Left forelimb (tissue), 1 donor: ENCODE data around the gene IDH3A.
"Not testable (repeated sequence)": the region's sequence is repeated elsewhere in the genome, so short reads cannot be mapped to it uniquely, and the experiment has no call there.

Experiments used
- DNase-seq: peaks from one replicate; pipeline ENCODE4 v3.0.0-alpha.2; 2018; ENCODE audit warnings: low spot score

IDH3A gene

DNA sequence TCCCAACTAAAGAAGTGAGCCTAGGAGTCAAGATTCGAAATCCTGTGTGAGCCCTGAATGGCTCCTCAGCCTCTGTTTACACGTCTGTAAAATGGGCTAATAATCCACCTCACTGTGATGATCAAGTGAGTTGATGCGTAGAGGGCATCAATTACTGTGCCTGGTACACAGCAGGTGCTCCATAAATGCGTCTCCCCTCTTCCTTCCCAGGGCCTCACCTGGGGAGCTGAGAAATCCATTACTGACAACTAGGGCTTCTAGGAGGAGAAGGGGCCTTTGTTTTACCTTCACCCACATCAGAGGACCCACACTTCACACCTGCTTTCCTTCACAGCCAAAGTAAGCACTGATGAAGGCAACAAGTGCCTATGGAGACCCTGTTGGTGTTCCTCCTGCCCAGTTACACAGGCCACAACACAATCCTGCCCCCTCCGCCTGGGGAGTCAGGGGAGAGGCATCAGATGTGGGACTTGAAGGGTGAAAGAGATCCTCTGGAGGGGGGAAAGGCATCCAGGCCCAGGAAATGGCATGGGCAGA, 19.3 kb upstream of the IDH3A start:
- DNase-seq, result peak; percentile 54

DNA sequence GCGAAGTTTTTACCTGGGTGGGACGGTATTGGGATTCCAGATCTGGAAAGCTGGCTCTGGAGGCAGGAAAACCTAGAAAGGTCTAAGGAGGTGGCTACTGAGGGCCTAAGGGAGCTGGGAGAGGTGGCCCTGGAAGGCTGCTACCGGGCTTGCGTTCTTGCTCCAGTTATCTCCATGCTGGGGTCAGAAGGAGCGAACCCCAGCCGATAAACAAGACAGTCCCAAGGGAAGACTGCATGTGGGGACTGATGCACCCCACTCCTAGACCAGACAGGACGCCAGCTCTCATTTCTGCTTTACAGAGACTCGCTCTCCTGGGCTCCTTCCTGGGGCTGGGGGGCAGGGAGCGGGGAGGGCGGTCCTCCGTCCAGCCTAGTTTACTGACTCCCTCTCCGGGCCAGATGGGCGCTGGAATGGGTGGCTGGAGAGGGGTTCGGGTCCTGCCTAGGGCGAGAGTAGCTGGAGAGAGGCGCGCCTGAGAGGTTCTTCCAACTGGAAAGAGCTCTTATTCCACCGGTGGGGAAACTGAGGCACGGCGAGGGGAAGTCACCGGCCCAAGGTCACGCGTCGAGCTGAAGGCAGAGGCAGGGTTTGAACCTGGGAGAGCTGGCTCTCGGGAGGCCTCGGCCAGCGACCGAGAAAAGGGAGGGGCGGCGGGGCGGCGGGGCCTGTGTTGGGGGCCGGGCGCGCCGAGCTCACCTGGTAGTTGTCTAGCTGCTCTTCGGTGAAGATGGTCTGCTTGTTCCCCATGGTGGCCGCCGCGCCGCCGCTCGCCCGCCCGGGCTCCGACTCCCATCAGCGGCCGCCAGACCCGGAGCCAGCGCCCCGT, 18.5 kb upstream of the IDH3A start:
- DNase-seq, result peak; percentile 61

DNA sequence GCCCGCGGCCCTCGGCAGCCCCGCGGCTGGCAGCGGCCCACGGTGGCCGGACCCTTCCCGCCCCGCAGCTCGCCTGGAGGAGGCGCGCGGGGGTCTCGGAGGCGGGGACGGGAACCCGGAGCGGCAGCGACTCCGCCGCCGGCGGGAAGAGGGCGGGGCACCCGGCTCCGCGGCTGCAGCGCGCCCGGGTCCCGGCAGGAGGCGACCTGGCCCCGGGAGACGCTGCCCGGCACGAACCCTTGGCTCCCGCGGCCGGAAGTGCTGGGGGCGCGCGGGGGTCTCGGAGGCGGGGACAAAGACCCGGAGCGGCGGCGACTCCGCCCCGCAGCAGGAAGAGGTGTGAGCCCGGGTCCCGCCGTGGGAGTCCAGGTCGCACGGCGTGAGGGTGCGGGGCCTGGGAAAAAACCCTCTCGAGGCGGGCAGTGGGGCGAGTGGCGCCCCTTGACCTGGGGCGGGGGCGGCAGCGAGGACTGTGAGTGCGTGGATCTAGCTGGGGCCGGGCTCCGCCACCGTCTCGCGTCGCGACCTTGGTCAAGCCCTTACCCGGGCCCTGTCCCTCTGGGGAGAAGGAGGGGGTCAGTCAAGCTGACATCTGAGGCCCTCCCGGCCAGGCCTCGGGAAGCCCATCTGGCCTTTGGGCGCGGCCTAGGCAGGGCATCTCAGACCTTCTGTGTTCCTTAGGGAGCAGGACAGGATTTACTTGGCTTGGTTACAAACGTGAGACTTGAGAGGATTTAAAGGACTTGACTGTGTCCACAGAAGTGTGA, 17.7 kb upstream of the IDH3A start, which contains the start of gene CIB2:
CIB2 (minus strand) TSS at position 151 of the 767 bp plus-strand sequence. CDS start 230 bp downstream, outside the sequence.
- peak; percentile 87 for DNase-seq

DNA sequence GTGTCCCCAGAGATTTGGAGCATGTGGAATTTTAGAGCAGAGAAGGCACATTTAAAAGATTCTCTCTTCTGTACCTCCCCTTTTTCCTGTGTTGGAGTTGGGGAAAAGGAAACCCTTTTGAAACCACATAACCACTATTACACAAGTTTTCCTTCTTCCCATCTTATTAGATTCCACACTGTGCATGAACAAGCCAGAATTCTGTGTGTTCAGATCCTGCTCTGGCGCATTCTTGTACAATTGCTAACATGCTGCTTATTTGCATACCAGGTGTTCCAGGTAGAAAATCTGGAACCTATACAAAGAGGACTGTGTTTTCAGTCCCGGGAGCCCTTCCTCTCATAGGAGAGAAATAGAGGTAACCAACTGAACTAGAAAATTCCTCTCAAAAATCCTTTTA, 15.4 kb upstream of the IDH3A start:
- DNase-seq, result no peak

DNA sequence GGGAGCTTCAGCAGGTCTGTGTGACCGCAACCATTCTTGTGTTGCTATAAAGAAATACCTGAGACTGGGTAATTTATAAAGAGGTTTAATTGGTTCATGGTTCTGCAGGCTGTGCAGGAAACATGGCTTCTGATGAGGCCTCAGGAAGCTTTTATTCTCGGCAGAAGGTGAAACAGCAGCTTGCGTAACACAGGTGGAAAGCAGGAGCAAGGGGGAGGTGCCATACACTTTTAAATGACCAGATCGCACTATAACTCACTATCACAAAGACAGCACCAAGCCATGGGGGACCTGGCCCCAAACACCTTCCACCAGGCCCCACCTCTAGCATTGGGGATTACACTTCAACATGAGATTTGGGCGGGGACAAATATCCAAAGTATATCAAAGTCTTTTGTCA, 9.6 kb upstream of the IDH3A start:
- no peak for DNase-seq

DNA sequence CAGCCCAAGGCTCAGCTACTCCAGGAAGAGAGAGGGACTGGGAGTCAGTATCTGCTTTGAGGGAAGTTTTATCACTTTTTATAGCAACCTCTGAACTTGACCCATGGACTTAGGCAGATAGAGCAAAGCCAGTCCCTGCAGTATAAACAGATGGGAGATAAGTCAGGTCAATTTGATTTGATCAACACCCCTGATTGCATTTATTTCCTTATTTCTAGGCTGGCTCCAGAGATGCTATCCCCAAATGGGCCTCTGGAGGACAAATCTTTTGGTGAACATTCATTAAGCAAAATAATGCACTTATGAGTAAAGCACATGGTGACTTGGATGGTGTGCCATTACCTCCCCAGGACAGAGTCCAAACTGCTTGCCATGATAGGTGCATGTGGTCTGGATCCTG, 8.9 kb upstream of the IDH3A start:
- DNase-seq, result no peak

DNA sequence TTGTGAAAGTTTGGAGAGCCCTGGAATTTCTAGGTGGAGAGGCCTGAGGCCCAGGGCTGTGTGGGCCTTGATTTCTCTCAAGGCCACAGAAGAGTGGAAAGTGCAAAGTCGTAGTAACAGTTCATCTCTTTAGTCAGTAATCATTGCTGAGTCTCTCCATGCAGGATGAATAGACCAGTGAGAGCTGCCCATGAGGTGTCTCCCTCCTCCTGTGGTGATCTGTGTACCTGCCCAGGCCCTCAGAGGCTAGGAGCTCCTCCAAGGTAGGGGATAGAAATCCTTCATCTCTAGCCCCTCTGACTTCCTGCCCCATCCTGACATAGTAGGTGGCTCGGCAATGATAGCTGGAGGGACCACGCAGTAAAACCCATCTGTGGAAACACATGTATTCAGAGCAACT, 6.8 kb upstream of the IDH3A start:
- DNase-seq, result no peak

DNA sequence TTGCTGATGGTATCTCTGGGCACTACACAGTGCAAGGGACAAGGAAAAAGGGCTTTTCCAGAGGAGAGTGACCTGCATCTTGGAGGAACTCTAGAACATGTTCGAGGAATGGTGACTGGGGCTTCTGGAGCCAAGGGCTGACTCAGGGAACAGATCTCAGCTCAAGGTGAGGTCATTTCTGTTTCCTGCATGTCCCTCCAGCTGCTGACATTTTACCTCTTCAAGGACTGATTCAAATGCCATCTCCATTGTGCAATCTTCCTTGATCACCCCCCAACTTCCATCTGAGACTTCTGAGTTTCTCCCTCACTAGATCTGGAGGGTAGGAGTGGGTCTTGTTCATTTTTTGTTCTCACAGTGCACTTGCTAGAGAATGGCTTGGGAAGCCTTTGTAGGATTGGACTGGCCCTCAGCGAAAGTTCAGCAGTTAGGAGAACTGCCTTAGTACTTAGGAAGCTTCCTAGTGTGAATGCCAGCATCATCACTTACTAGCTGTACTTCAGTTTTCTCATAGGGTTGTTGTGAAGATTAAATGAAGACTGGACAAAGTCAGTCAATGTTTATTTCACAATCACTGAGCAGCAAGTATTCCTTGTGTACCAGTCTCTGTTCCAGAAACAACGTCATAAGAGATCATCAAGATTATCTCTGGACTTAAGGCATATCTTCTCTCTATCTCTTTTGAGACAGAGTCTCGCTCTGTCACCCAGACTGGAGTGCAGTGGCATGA, 2.6 kb upstream of the IDH3A start:
- no peak for DNase-seq

DNA sequence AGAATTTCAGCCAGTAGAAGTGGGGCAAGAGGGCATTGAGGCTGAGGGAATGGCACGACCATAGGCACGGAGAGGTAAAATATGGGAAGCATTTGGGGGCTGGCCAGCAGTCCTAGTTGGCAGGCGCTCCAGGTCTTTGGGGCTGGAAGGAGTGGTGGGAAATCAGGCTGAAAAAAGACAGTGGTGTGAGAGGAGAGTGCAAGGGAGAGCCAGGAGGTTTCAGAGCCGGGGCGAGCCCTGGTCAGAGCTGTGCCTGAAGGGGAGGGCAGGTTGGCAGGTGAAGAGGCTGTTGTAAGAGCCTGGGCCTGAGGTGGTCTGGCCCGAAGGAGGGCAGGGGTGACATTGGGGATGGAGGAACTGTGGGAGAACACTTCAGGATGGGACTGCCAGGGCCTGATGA, 1.6 kb upstream of the IDH3A start:
- DNase-seq, result no peak

DNA sequence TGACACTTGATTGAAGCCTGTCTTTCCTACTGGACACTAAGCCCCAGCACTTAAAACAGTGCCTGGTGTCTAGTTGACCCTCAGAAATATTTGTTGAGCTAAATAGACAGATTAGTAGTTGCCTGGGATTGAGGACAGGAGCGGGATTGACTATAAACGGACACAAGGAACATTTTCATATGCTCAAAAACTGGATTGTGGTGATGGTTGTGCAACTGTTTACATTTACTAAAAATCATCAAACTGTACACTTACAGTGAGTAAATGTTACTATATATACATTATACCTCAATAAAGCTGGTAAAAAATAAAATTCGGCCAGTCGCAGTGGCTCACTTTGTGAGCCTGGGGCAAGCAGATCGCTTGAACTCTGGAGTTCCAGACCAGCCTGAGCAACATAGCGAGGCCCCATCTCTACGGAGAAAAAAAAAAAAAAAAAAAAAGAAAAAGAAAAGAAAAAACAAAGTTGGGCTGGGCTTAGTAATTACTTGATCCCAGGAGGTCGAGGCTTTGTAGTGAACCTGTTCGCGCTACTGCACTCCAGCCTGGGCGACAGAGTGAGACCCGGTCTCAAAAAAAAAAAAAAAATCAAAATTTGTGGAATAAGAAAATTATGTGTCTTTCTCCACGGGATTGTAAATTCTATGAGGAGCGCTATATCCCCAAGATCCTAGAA, 632 bp upstream of the IDH3A start:
- DNase-seq, result no peak

DNA sequence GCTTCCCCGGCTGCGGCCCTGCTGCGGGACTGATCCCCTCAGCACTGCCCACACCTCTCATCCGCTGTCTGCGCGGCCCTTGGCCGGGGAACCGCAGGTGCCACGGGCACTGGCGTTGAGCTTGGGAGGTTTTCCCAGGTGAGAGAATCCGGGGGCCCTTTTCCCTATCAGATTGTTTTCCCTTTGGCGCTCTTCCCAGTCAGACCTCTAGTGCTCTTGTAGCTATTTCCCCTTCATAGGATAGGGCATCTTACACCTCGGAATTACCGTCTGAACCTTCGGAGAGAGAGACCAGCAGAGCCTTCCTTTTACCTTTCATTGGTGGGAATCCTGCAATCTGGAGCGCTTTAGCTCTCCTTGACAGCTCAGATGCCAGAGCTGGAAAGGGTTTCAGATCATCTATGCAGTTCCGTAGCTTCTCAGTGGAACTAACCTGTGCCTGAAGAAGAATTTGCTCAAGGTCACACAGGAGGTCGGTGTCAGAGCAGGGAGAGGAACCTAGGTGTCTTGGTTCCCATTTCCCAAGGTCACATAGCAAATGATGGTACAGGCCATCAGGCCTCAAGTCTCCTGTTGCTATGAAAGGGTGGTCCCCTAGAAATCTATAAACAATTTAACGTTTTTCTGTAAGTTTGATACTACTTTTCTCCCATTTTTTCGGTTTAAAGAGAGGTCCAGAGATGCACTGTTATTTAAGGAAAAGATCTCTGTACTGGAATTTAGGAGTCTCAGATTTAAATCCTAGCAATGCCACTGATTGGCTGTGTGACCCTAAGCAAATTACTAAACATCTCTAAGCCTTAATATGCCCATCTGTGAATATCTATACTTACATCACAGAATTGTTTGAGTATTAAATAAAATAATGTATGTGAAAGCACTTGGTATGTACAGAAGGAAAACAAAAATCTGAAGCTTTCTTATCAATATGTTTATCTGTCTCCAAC, 916 bp downstream of the IDH3A start:
- no peak for DNase-seq

DNA sequence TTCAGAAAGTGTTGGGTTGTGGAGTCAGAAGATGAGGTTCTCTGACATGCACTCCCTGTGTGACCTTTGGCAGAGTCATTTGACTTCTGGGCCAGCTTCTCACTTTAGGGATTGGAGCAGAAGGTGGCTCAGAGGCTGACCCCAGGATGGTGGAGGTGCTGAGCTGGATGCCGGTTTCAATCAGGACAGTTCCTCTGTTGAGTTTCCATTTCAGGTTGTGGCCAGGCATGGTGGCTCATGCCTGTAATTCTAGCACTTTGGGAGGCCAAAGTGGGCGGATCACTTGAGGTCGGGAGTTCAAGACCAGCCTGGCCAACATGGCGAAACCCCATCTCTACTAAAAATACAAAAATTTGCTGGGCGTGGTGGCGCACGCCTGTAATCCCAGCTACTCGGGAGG, 1.9 kb downstream of the IDH3A start:
- DNase-seq, result not testable (repeated sequence)

DNA sequence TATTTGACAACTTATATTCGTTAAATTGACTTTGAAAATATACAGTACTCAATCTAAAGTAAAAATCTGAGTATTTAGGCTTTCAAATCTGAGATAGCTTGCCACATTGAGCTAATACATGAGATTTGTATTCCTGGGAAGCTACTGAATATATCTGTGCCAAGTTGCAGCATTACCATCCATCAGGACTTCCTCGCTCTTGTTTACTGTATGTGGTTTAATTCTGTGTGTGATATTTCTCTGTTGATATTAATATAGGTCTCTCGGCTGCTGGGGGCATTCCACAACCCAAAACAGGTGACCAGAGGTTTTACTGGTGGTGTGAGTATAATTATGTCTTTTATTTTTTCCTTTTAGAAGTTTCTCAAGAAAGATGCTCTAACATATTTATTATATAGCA, 5.8 kb downstream of the IDH3A start:
- DNase-seq, result no peak

DNA sequence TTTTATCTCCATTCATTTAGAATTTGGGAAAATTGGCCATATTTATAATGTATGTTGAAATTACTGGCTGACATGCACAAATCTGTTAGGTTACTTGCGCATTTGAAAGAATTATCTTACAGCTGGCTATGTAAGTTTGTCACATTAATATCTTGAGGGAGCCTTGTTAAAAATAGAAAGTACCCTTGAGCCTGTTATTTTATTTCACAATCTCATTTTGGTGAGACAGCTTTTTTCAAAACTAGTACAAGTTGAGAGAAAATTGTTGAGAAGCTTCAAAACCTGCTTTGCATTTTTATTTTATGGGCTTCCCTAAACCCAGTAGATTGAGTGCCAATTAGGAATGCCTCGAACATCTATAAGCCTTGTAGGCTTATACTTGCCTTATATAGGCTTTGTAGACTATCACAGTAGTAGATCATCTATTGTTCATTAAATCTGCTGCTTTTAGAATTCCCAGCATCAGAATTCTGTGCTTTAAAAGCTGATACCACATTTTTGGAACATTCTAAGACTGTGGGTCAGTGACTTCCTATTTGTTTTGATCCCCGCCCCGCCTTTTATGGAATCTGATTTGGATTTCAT, 6.3 kb downstream of the IDH3A start:
- no peak for DNase-seq

DNA sequence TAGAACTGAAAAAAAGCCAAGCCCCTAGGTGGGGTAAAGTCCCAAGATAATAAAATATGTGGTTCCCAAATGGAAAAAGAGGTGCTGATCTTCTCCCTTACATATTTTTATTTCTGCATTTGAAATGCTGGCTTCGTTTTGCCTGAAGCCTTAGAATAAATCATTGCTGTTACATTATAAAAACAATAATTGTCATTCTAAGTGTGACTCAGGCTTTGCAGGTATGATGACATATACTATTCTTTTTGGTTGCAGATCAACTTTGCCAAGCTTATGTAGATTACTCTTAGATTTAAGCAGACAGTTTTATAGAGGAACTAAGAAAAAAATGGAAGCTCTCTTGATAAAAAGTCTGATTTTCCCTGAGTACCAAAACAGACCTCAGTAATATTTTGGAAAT, 7.5 kb downstream of the IDH3A start:
- DNase-seq, result no peak

DNA sequence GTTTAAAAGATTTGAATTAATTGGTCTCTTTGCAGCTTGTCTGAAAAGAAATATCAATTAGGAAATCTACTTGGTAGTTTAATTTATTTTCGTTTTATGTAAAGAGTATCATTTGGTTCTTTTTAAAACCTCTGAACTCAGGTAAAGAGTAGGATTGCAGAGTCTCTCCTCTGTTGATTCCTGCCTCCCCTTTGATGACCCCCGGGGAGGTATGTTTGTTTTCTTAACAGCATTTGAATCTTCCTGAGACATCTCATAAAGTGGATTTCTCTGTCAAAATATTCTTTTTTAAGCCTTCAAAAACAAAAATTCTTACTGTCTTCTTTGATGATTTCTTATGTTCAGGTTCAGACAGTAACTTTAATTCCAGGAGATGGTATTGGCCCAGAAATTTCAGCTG, 8.0 kb downstream of the IDH3A start:
- DNase-seq, result no peak

DNA sequence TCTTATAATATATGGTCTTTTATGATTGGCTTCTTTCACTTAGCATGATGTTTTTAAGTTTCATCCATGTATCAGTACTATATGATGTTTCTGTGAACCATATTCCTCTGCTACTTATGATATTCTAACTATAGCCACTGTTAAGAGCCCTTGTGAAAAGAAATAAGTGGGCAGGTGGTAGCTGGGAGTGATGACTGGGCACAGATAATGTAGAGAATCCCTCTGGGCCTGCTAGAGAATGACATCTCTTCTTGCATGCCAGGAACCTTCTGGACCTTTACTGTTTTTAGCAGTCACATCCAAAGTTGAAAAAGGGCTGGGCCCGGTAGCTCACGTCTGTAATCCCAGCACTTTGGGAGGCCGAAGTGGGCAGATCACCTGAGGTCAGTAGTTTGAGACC, 10.2 kb downstream of the IDH3A start:
- no peak for DNase-seq

DNA sequence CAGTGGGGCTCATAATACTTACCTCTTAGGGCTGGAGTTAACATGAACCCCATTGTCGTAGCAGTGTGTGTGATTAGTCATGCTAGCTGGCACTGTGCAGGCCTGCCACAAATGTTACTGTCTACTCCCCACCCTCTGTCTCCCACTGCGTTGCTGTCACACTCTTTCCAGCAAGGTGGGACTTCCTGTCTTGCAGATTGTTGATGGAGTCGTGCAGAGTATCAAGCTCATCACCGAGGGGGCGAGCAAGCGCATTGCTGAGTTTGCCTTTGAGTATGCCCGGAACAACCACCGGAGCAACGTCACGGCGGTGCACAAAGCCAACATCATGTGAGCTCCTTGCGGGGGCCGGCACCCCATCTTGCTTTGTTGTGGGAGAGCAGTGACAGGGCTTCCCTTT, 12.9 kb downstream of the IDH3A start:
- DNase-seq, result no peak

DNA sequence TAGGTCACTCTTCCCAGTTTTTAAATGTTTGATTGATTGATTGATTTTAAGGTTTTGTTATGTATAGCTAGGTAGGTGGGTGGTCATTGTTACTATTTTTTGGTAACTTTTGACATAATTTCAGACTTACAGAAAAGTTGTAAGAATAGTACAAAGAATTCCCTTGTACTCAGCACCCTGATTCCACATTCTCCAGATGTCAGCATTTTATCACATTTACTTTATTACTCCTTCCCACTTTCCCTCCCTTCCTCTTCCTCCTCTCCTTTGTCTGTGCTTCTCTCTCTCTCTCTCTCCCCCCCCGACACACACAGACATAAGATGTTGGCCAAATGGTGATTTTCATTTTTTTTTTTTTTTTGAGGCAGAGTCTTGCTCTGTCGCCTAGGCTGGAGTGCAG, 14.8 kb downstream of the IDH3A start:
- no peak for DNase-seq

DNA sequence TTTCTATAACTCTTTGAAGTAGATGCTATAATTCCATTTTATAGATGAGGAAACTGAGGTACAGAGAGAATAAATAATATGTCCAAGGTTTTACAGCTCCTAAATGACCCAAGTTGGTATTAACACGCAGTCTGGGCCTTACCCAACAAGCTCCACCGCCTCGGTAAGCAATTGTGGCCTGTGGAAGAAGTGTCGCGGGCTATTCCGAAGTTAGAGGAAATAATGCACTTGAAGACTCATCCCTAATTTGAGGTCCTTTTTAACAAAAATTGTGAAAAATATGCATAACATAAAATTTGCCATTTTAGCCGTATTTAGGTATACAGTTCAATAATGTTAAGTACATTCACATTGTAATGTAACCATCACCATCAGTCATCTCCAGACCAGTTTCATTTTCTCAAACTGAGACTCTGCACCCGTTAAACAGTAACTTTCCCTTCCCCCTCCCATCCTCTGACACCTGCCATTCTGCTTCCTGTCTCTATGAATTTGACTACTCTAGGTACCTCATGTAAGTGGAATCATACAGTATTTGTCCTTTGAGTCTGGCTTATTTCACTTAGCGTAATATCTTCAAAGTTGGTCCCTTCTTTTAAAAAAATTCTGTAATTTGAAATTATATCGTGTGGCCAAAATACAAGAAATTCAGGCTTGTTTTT, 18.2 kb downstream of the IDH3A start:
- DNase-seq, result no peak
